Activated naive CD4-positive, alpha-beta T cell (primary cell): Measurements from ENCODE around the gene ATRAID.
"Not testable (repeated sequence)": the region's sequence is repeated elsewhere in the genome, so short reads cannot be mapped to it uniquely, and the experiment has no call there.

Experiments used
- DNase-seq, 4 experiments: peaks; one replicate each; lab custom pipeline; 2025; lab: John Stamatoyannopoulos, UW

ATRAID gene

DNA sequence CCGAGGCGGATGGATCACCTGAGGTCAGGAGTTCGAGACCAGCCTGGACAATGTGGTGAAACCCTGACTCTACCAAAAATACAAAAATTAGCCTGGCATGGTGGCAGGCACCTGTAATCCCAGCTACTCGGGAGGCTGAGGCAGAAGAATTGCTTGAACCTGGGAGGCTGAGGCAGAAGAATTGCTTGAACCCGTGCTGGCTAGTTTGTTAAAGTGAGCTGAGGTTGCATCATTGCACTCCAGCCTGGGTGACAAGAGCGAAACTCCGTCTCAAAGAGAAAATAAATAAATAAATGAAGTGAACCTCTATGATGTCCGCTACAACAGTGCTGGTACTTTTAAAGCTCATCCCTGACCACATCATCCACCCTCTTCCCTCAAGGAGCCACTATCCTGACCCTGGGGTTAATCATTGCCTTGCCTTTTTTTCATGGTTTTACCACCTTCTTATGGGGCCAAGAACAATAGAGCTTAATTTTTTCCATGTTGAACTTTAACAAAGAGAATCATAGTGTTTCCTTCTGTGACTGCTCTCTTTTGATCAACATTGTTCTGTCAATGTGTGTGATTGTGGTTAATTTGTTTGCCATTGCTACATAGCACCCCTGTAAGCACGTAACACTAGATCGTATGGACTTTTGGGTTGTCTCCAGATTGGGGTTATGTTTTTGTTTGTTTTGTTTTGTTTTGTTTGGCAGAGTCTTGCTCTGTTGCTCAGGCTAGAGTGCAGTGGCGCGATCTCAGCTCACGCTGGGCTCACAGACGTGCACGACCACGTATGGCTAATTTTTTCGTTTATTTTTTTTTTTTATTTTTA is 17.1 kb upstream of the ATRAID start:
- DNase-seq = no peak

DNA sequence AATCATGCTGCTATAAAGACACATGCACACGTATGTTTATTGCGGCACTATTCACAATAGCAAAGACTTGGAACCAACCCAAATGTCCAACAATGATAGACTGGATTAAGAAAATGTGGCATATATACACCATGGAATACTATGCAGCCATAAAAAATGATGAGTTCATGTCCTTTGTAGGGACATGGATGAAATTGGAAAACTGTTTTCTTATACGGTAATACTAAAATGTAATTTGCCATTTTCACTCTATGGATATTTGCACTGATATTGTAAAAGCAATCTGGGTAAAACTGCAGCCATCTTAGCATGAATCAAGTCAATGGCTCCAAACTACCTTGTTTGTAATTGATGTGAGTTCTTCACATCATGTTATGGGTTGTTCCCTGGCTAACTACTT is 16.0 kb upstream of the ATRAID start:
- not testable (repeated sequence) for DNase-seq

DNA sequence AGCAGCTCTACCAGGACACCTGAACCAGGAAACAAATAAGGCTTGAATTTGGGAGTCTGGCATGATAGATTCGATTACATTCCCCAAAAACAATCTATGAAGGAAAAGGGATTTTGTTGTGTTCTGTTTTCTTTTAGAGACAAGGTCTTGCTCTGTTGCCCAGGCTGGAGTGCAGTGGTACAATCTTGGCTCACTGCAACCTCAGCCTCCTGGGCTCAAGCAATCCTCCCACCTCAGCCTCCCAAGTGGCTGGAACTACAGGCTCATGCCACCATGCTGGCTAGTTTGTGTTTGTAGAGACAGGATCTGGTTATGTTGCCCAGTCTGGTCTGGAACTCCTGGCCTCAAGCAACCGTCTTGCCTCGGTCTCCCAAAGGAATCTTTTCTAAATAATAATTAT is 13.8 kb upstream of the ATRAID start:
- DNase-seq = not testable (repeated sequence)

DNA sequence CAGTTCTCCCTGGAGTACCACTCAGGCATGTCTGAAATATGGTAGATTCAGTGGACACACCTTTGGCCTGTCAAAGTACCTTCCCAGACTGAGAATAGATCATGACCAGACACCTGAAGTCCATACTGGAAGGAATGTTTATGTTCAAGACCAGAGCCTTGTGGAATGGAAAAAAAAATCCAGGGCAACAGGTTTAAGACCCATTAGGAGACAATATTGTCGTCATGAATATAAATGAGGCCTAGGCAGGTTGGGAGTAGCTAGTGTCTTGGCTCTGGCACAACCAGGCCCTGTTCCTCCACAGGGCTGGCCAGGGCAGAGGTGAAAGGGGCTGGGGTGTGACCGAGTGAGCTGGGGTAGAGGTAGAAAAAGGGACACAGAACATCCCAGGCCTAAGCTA is 13.2 kb upstream of the ATRAID start:
- DNase-seq = no peak

DNA sequence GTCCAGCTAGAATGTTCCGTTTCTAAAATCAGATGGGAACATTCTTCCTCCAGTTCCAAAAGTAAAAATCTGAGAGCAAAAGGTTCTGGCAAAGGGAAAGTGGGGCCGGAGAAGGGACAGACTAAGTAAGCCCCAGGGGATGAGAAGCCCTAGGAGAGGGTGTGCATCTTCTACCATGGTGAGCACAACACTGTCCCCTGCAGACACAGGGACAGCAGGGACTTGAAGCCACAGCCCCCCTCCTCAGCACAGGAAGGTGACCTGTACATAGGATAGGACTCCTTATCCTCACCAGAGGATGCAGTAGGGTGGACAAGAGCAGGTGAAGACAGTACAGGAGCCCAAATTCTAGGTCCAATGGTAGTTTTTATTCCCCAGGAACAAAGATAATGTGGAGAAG is 12.6 kb upstream of the ATRAID start:
- DNase-seq = no peak

DNA sequence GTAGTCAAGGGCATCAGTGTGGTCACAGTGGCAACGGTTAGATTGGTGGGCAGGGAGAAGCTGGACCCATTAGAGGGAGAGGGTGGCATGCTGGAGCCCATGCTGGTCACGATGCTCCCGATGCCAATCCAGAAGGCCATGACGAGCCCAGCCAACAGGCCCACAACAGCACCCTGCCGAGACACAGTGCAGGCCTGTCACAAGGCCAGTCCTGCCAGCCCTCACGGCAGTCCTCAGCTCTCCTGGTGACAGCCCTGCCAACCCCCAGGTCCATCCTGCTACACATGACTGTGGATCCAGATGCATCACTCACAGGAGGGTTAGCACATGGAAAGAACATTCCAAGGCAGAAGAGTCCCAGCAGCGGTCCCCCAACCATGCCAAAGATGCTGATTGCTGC is 10.2 kb upstream of the ATRAID start:
- no peak for DNase-seq

DNA sequence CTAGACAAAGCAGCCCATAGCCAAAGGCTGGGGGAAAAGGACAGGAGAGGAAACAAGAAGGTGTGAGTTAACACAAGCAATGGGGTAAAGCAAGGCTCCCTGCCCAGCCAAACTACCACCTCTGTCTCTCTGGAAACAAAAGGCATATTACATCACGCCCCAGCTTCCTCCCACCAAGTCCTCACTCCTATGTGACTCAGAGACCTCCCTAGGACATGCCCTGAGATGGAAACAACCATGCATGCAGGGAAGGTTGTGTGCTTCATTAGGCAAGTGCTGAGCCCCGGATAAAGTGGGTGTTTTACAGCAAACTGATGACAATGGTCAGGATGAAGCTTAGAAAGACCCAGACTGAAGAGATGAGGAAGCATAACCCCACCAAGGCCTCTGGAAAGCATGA is 9.0 kb upstream of the ATRAID start:
- DNase-seq = no peak

DNA sequence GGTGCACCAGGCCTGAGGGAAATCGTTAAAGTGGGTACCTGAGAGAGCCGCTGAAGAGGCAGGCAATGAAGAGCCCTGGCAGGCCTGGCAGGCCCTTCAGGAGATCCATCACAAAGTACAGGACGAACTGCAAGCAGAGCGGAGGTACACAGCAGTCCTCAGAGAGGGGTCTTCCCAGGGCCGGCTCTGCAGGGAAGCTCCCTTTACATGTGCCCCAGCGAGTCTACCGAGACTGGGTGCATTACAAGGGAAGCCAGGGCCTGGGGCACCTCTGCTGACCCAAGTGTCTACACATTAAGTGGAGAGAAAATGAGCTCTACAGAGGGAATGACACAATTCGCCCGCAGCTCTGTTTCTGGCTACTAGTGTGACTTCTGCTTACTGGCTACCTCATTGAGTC is 8.1 kb upstream of the ATRAID start:
- DNase-seq = no peak

DNA sequence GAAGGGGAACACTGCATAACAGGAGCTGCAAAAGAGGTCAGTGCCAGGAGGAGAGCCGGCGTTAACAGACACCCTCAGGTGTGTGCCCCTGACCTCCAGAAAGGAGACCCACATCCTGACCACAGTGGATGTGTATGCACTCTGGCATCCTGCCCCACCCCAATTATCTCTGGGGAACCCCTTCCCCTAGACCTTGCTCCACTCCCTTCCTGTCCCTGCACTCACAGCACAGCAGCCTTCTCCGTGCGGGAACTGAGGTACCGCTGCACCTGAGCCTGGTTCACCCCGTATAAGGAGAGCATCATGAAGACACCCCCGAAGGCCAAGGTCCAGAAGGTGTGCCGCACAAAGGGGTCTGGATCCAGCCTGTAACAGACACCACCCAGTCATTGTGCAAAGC is 7.3 kb upstream of the ATRAID start:
- no peak for DNase-seq

DNA sequence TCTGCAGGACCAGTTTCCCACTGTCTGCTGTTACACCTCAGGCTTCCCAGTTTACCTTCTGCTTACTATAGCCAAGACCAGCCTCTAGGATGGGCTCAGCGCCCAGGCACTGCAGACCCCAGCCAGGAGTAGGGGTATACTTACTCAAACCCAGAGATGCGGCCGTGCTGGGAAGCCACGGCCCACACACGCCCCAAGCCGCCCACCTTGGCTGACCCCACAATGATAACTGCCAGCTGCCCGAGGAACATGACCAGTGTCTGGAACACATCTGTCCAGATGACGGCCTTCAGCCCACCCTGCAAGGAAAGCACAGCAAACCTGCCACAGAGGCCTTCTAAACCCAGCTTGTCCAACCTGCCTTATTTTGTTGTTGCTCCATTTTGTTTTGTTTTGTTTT is 6.6 kb upstream of the ATRAID start:
- DNase-seq = no peak

DNA sequence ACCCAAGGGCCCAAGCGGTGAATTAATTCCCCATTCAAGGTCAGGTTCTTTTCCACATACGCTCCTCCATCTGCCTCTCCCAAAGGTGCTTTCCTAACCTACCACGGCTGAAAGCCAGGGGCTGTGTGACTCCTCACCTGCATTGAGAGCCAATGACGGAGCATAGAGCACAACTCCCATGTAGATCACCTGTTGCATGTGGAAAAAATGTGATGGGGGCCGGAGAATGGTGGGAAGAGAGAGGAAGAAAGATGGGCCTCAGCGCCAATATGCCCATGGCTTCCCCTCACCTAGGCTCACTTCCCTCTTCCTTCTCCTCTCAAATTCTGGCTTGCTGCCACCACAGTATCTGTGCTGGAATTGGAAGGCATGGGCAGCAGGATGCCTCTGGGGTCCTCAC is 5.5 kb upstream of the ATRAID start:
- DNase-seq = no peak

DNA sequence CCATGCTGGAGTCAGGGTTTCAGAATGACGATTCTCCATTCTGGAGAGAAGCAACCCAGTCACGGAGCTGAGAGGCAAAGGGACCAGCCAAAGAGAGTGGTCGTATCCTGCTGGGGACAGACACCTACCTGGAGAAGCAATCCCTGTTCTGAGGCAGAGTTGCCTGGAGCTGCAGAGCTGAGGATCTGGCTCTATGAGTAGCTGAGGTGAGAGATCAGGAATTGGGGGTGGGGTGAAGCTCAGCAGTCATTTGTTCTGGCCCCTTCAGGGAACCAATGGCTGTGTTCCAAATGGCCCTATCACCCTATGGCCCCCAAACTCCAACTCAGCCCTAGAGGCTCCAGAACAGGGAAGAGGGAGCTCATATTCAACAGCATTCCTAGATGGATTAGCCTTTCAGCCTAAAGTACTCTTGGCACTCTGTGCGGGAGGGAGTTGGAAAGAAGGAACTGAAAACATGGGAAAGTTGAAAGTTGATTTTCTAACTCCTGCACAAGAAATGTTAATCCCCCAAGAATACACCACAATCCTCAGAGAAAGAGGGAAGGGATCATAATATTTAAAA is 3.3 kb upstream of the ATRAID start:
- DNase-seq = no peak

DNA sequence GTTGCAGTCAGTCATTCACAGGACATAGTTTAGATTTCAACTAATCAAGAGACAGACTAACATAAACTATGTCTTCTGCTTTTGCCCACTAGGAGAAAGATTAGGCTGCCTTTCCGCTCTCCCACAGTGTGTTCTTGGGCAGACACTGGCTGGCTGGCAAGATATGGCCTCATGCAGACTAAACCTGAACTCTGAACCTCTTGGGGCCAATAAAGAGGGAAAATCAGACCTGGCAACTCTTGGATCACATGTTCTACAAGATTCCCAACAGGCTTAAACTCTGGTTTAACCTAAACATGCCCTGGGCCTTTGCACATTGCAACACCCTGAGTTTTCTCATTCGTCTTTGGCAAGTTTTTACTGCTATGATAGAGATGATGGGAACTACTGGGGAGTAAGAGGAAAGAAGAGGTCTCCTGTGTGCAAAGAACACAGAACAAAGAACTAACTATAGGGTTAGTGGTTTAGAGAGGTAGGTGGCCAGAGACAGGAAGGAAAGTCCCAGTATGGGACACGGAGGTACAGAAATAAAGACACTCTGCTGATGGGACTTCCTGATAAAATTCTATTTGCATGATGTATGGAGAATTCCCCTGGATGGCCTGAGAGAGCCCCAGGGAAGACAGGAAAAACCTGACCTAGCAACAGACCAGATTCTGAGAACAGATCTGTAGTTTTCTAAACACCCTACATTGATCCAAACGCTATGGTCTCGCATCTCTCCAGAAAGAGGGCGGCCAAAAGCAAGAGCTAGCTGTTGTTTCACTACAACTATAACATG is 2.0 kb upstream of the ATRAID start:
- DNase-seq = no peak

DNA sequence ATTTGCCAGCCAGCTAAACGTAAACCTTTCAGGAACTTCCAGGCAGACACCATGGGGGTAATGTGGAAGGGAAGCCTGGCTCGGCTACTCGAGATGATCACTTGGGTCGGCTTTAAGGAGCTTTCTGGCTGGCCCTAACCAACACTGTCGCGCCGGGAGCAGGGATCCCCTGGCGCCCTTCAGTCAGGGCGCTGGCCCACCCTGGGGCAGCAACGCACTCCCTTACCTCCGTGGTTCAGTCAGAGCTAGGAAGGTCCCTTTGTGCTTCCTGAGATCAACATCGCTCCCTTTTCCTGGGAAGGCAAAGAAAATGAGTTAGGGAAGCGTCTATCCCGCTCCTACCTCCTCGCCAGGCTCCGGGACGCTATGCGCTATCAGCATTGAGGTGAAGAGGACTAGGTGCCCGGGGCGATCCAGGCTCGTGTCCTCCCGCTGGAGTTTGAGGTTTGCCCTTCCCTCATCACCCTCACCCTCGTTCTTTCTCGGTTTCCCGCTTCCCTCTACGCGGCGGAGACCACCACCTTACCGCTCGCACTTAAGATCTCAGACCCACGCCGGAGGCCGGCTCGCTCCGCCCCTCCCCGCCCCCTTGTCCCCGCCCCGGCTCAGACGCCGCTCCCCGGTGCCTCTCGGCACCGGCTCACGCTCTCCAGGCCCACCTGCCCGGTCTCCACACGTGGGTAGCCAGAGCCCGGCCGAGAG is 449 bp upstream of the ATRAID start:
- DNase-seq = no peak

DNA sequence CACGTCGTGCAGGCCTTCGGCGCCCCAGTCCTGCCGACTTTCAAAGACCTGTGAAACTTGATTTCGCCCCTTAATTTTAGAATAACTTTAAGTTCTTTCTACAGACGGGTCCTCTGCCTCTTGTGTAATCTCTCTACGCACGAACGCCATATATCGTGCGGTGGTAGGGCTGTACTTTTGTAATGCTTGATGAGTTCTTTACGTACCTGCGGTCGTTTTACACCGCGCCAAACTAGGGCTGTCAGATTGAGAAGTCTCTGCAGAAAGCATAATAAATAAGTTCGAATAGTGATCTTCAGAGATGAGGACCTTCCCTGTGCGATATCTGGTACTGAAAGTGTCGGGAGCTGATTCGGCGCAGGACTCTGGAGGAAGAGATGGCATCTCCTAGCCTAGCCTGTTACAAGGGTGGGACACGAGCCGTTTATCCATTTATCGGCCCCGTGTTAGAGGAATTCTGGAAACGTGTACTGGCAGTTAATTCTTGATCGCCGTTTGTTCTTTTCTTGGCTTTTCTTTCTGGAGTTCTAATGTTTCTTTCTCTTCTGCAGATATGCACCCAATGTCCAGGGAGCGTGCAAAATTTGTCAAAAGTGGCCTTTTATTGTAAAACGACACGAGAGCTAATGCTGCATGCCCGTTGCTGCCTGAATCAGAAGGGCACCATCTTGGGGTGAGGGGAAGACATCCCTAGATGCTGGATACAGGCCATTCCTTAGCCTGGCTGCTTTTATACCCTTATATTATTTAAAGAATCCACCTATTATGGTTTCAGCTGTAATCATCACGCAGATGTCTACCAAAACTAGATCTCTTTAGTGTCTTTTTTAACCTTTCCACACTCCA is 1.0 kb downstream of the ATRAID start:
- peak in 3 of 4 experiments; percentile 25 to 48 (median 45) for DNase-seq

DNA sequence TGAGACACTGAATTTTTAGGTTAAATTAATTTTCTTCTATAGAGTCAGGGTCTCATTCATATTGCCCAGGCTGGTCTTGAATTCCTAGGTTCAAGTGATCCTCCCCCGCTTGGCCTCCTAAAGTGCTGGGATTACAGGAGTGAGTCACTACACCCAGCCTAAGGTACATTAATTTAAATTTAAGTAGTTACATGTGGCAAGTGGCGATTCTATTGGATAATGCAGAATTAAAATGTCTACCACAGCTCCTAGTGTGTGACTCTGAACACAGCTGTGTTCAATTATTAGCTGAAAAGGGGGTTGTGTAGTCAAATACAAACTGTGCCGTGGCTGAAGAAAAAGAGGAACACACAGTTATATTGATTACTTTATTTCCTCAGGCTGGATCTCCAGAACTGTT is 3.1 kb downstream of the ATRAID start:
- no peak for DNase-seq

DNA sequence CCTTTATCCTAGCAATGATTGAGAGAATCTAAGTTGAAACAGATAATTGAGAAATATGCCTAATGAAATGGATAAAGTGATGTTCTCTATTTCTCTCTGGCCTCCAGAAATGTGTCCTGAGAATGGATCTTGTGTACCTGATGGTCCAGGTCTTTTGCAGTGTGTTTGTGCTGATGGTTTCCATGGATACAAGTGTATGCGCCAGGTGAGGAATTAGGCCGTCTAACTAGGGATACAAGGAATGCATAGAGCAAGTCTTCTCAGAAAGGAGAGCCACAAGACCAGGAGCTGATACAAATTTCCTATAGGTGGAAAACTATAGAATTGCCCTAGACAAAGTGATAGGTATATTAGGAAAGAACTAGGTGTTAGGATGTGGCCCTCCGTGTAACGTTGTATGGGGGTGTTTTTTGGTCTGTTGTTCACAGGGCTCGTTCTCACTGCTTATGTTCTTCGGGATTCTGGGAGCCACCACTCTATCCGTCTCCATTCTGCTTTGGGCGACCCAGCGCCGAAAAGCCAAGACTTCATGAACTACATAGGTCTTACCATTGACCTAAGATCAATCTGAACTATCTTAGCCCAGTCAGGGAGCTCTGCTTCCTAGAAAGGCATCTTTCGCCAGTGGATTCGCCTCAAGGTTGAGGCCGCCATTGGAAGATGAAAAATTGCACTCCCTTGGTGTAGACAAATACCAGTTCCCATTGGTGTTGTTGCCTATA is 4.7 kb downstream of the ATRAID start:
- DNase-seq = no peak

DNA sequence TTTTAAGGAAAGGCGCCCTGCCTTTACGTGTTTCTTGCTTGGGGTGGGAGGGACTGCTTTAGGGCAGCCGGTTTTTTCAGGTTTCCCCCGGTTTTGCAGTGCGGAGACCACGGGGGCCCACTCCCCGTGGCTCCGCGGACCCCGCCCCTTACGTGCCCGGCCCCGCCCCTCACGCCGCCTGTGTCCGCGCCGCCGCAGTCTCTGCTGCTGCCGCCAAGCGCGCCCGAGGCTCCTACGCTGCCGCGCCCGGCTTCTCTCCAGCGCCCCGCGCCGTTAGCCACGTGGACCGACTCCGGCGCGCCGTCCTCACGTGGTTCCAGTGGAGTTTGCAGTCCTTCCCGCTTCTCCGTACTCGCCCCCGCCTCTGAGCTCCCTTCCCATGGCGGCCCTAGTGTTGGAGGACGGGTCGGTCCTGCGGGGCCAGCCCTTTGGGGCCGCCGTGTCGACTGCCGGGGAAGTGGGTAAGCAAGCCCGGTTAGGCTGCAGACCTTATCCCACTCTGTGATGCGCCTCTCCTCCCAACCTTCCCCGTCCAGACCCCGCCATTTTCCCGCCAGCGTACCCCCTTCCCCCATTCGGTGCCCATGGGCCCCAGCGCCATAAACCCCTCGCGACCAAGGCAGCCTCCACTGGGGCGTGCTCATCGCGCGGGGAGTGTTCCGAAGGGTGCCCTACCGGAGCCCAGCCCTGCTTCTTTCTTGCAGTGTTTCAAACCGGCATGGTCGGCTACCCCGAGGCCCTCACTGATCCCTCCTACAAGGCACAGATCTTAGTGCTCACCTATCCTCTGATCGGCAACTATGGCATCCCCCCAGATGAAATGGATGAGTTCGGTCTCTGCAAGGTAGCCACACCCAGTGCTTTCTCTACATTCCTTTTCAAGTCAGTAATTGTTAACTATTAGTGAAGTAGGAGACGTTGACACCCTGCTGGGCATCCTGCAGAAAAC is 5.6 kb downstream of the ATRAID start, which contains the start of gene CAD:
Gene CAD, plus strand, starts transcription at position 197 of the 949 bp plus-strand sequence. Its CDS starts 183 bp downstream, at position 380.
- DNase-seq = peak; percentile 71 to 85 (median 78)

DNA sequence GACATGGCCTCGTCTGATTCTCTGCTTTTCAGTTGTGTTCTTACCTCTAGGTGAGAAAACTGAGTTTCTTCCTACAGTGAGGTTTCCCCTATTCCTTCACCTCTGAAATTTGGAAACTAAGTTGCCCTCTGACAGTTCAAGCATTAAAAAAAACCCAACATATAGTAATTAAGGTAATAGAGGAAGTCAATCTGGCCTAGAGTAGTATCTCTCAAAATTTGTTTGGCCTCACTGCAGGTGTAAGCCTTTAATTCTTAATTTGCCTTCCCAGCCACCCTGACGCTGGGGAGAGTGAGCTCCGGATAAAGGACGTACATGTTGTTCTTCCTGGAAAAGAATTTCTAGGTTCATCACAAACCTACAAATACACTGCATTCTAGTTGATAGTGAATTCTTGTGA is 6.8 kb downstream of the ATRAID start:
- no peak for DNase-seq

DNA sequence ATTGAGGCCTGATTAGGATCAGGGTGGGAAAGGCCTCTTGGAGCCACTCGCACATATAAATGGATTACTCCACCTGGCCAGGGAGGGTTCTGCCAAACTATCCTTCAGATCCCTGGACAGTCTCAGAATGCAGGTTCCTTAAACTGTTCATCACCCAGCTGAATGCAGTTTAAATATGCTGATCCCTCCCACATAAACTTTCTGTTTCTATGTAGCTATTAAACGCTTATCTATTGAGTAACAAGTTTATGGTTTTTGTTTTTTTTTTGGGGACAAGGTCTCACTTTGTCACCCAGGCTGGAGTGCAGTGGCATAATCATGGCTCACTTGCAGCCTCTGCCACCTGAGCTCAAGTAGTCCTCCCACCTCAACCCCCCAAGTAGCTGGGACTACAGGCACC is 7.2 kb downstream of the ATRAID start:
- DNase-seq = no peak
